GM12892 (cell line): Measurements from ENCODE around the gene NFATC4.

Source experiments
- POLR2A ChIP-seq: IDR thresholded peaks from 2 replicates; pipeline ENCODE4 v1.6.1; 2011; ENCODE audit warnings: low read depth, low read length, control low read depth
- POLR2AphosphoS5 ChIP-seq: IDR thresholded peaks from 2 replicates; pipeline ENCODE4 v1.6.1; 2011; ENCODE audit warnings: low read depth, low read length, control low read depth
- TAF1 ChIP-seq: IDR thresholded peaks from 2 replicates; pipeline ENCODE4 v1.6.1; 2011; ENCODE audit warnings: low read depth, mild to moderate bottlenecking, control low read depth, low read length, borderline replicate concordance

DNA sequence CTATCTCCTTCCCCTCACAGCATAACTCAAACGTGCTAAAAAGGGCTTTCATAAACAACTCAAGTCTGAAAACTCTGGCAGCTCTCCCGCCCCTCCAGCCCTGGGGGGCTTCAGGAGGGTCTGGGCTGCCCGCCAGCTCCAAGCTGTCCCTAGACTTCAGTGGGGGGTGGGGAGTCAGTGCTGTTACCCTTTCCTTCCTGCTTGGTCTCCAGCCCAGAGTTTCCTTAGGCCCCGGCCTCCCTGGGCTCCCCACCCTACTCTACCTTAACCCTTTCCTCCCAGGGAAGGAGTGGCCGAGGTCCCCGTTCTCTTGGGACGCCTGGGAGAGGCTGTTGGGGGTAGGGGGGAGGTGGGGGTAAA lies 30.3 kb downstream of the NFATC4 start:
- TF ChIP-seq POLR2A, result no peak
- TF ChIP-seq TAF1, result no peak
- TF ChIP-seq POLR2AphosphoS5, result no peak
